ENCODE data around the gene GNB4. TPM values are rescaled to one million over a fixed set of nuclear protein-coding genes. Genes with fewer than 3 reads are reported as not detected.

GNB4 gene
- total RNA-seq, 1 experiment from 2014 or later = 57.0 TPM

GRCh38 chr3:179355996-179356395 is 95.3 kb downstream of the GNB4 start:
- DNase-seq (ENCODE audit: low read depth) = no peak

GRCh38 chr3:179348325-179349013 is 102.8 kb downstream of the GNB4 start:
- DNase-seq (ENCODE audit: low read depth) = peak; percentile 20

- peak; percentile 99 for DNase-seq (ENCODE audit: low read depth)
Measured at GRCh38 chr3:179347345-179348194, 103.7 kb downstream of the GNB4 start, which contains the start of gene MFN1. Gene MFN1, plus strand, starts transcription at chr3:179347709. Its CDS starts 1,143 bp downstream, at chr3:179348852.

Other genes with a start within 250 kb of the GNB4 start
- 0.52 and 1.1 TPM in 2 replicates for gene KCNMB3, start 200.4 kb downstream of the GNB4 start, total RNA-seq (2014; rRNA removed; shearing (Covaris generic))
- 71.5 and 87.3 TPM in 2 replicates for gene ZNF639, start 128.4 kb downstream of the GNB4 start, total RNA-seq (2014; rRNA removed; shearing (Covaris generic))
- 24.8 and 34.1 TPM in 2 replicates for gene MFN1, start 103.8 kb downstream of the GNB4 start, total RNA-seq (2014; rRNA removed; shearing (Covaris generic))
- 200 and 265 TPM in 2 replicates for gene ACTL6A, start 111.5 kb upstream of the GNB4 start, total RNA-seq (2014; rRNA removed; shearing (Covaris generic))
- gene MRPL47, start 153.2 kb upstream of the GNB4 start, total RNA-seq (2014; rRNA removed; shearing (Covaris generic)) = 83.0 and 112 TPM in 2 replicates
- gene NDUFB5, start 153.3 kb upstream of the GNB4 start, total RNA-seq (2014; rRNA removed; shearing (Covaris generic)) = 237 and 307 TPM in 2 replicates
- gene USP13, start 201.6 kb upstream of the GNB4 start, total RNA-seq (2014; rRNA removed; shearing (Covaris generic)) = 14.3 and 15.6 TPM in 2 replicates